ENCODE measurements around the gene CCDC154.

The CCDC154 gene

GRCh38 chr16:1395444-1396031 is 48.8 kb downstream of the CCDC154 start:
- TF ChIP-seq CTCF (conservative IDR thresholded peaks at IDR 0.05; ENCODE audit: low read length) (no peak), EZH2phosphoT487 (IDR thresholded peaks at IDR 0.05; ENCODE audit: borderline replicate concordance) (no peak)
- no peaks in the 10 kb centered on the region for H4K20me1 ChIP-seq (ENCODE audit: insufficient read depth, low read length, poor library complexity, severe bottlenecking)

GRCh38 chr16:1394367-1394951 is 49.9 kb downstream of the CCDC154 start:
- H3K9ac ChIP-seq (ENCODE audit: low read depth, low read length, poor library complexity, severe bottlenecking): no peak overlapping the region
- H3K79me2 ChIP-seq (ENCODE audit: insufficient read depth, low read length): no peaks in the 10 kb centered on the region
- no peaks in the 10 kb centered on the region for H3K9me3 ChIP-seq (ENCODE audit: insufficient read depth, low read depth, low read length)
- H3K36me3 ChIP-seq (ENCODE audit: insufficient read depth, low read length): no peaks in the 10 kb centered on the region
- no peak overlapping the region for H3K4me3 ChIP-seq (ENCODE audit: low read length, poor library complexity, severe bottlenecking)
- no peaks in the 10 kb centered on the region for H3K9me2 ChIP-seq (replicated peaks; ENCODE audit: low read depth, low read length)
- no peaks in the 10 kb centered on the region for H3F3A ChIP-seq (ENCODE audit: low read depth)
- H2AFZ ChIP-seq (ENCODE audit: low read length): no peak overlapping the region
- no peaks in the 10 kb centered on the region for H4K20me1 ChIP-seq (ENCODE audit: insufficient read depth, low read length, poor library complexity, severe bottlenecking)
- H3K4me2 ChIP-seq (ENCODE audit: low read depth, low read length, poor library complexity, severe bottlenecking): no peak overlapping the region
- TF ChIP-seq CTCF (conservative IDR thresholded peaks at IDR 0.05; ENCODE audit: low read length) (no peak), EZH2phosphoT487 (IDR thresholded peaks at IDR 0.05; ENCODE audit: borderline replicate concordance) (no peak)
- H3K27me3 ChIP-seq (ENCODE audit: insufficient read depth, low read length, poor library complexity, severe bottlenecking): no peaks in the 10 kb centered on the region
- no peaks in the 10 kb centered on the region for H3K4me1 ChIP-seq (ENCODE audit: insufficient read depth, low read length, poor library complexity, severe bottlenecking)

More at GRCh38 chr16:1395444-1396031, 48.8 kb downstream of the CCDC154 start:
- H3K79me2 ChIP-seq (ENCODE audit: insufficient read depth, low read length): no peaks in the 10 kb centered on the region
- no peak overlapping the region for H3K4me2 ChIP-seq (ENCODE audit: low read depth, low read length, poor library complexity, severe bottlenecking)
- no peaks in the 10 kb centered on the region for H3F3A ChIP-seq (ENCODE audit: low read depth)
- H2AFZ ChIP-seq (ENCODE audit: low read length): no peak overlapping the region
- no peak overlapping the region for H3K4me3 ChIP-seq (ENCODE audit: low read length, poor library complexity, severe bottlenecking)
- no peaks in the 10 kb centered on the region for H3K27me3 ChIP-seq (ENCODE audit: insufficient read depth, low read length, poor library complexity, severe bottlenecking)
- H3K9ac ChIP-seq (ENCODE audit: low read depth, low read length, poor library complexity, severe bottlenecking): no peak overlapping the region
- no peaks in the 10 kb centered on the region for H3K9me2 ChIP-seq (replicated peaks; ENCODE audit: low read depth, low read length)
- no peaks in the 10 kb centered on the region for H3K4me1 ChIP-seq (ENCODE audit: insufficient read depth, low read length, poor library complexity, severe bottlenecking)
- H3K9me3 ChIP-seq (ENCODE audit: insufficient read depth, low read depth, low read length): no peaks in the 10 kb centered on the region
- no peaks in the 10 kb centered on the region for H3K36me3 ChIP-seq (ENCODE audit: insufficient read depth, low read length)

- H3K4me1 ChIP-seq (ENCODE audit: insufficient read depth, low read length, poor library complexity, severe bottlenecking): no peaks in the 10 kb centered on the region
- no peaks in the 10 kb centered on the region for H3K9me2 ChIP-seq (replicated peaks; ENCODE audit: low read depth, low read length)
- no peaks in the 10 kb centered on the region for H3K9me3 ChIP-seq (ENCODE audit: insufficient read depth, low read depth, low read length)
- H4K20me1 ChIP-seq (ENCODE audit: insufficient read depth, low read length, poor library complexity, severe bottlenecking): no peaks in the 10 kb centered on the region
- no peak overlapping the region for H2AFZ ChIP-seq (ENCODE audit: low read length)
- no peak for TF ChIP-seq EZH2phosphoT487 (IDR thresholded peaks at IDR 0.05; ENCODE audit: borderline replicate concordance)
- TF ChIP-seq CTCF (conservative IDR thresholded peaks at IDR 0.05; ENCODE audit: low read length): no peak
- no peak overlapping the region for H3K4me2 ChIP-seq (ENCODE audit: low read depth, low read length, poor library complexity, severe bottlenecking)
- H3K27me3 ChIP-seq (ENCODE audit: insufficient read depth, low read length, poor library complexity, severe bottlenecking): no peaks in the 10 kb centered on the region
- H3K36me3 ChIP-seq (ENCODE audit: insufficient read depth, low read length): no peaks in the 10 kb centered on the region
- H3K9ac ChIP-seq (ENCODE audit: low read depth, low read length, poor library complexity, severe bottlenecking): no peak overlapping the region
- H3K79me2 ChIP-seq (ENCODE audit: insufficient read depth, low read length): no peaks in the 10 kb centered on the region
- no peak overlapping the region for H3K4me3 ChIP-seq (ENCODE audit: low read length, poor library complexity, severe bottlenecking)
- H3F3A ChIP-seq (ENCODE audit: low read depth): no peaks in the 10 kb centered on the region
These were observed 50.7 kb downstream of the CCDC154 start for GRCh38 chr16:1393613-1394176.

All from Loucy (cell line).